GM12892 (cell line): ENCODE data around the gene FBRSL1.

Experiments
- POLR2A ChIP-seq: IDR thresholded peaks from 2 replicates; pipeline ENCODE4 v1.6.1; 2011; ENCODE audit warnings: low read depth, low read length, control low read depth
- POLR2AphosphoS5 ChIP-seq: IDR thresholded peaks from 2 replicates; pipeline ENCODE4 v1.6.1; 2011; ENCODE audit warnings: low read depth, low read length, control low read depth
- TAF1 ChIP-seq: IDR thresholded peaks from 2 replicates; pipeline ENCODE4 v1.6.1; 2011; ENCODE audit warnings: low read depth, mild to moderate bottlenecking, control low read depth, low read length, borderline replicate concordance

DNA sequence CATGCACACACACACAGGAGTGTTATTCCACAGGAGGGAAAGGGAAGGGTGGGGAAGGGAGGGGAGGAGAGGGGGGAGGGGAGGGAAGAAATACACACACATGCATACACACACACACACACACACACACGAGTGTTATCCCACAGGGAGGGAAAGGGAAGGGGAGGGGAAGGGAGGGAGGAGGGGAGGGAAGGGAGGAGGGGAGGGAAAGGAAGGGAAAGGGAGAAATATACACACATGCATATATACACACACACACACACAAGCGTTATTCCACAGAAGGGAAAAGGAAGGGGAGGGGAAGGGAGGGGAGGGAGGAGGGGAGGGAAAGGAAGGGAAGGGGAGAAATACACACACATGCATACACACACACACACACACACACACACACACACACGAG lies 19.6 kb upstream of the FBRSL1 start:
- no peak for TF ChIP-seq POLR2A
- TF ChIP-seq TAF1: no peak
- TF ChIP-seq POLR2AphosphoS5: no peak
